ENCODE data around the gene THSD4. TPM values are rescaled to one million over a fixed set of nuclear protein-coding genes. Genes with fewer than 3 reads are reported as not detected.

The THSD4 gene
- total RNA-seq, 2 experiments from 2014 or later = not detected

DNA sequence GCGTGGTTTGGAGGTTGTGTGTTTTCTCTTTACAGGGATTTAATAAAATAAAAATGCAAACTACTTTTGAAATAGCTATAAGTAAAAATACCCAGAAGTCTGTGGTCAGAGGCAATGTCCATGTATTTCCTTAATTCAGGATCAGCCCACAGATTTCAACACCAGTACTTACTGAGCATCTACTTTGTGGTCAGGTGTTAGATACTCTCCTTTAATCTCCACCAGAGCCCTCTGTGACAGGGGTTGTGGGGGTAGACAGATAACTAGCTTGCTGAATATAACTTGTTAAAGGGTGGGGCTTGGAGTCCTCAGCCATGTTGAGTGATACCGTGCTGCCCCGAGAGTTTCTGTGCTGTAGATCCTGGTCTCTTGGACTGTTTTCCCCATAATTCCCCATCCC is 451.0 kb downstream of the THSD4 start:
- Mint-ChIP-seq H3K4me3 (no peak overlapping the region), H3K27me3 (ENCODE audit: low read depth) (peaks cover 5% of the 10 kb centered on the region), H3K4me1 (ENCODE audit: low read depth) (no peaks in the 10 kb centered on the region), H3K27ac (no peak overlapping the region), H3K9me3 (ENCODE audit: insufficient read depth) (no peaks in the 10 kb centered on the region), H3K36me3 (ENCODE audit: low read depth) (no peaks in the 10 kb centered on the region)
- ATAC-seq (no peak), DNase-seq (no peak)
- ChIA-PET POLR2A (no interaction called here), CTCF (no interaction called here)

DNA sequence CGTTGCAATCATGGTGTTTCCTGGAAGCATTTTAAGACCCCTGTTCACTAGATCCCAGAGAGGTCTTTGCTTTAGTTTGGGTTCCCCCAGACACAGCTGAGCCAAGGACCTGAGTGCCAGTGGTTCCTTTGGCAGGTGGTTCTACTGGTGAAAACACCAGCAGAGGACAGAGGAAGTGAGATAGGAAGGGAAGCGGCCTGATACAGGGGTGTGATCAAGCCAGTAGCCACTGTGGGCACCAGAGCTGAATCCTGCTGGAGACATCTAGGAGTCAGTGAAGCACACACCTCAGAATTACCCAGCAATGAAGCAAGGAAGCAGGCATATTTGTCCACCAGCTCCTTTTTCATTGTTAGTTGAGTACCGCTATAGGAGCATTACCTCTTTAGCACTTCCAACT is 451.9 kb downstream of the THSD4 start:
- DNase-seq (no peak), ATAC-seq (no peak)
- ChIA-PET POLR2A (no interaction called here), CTCF (no interaction called here)
- Mint-ChIP-seq H3K27me3 (ENCODE audit: low read depth) (peaks cover 5% of the 10 kb centered on the region), H3K4me3 (no peak overlapping the region), H3K4me1 (ENCODE audit: low read depth) (no peaks in the 10 kb centered on the region), H3K9me3 (ENCODE audit: insufficient read depth) (no peaks in the 10 kb centered on the region), H3K27ac (no peak overlapping the region), H3K36me3 (ENCODE audit: low read depth) (no peaks in the 10 kb centered on the region)

GRCh38 chr15:71568227-71568626 is 453.0 kb downstream of the THSD4 start:
- Mint-ChIP-seq H3K9me3 (ENCODE audit: insufficient read depth) (no peaks in the 10 kb centered on the region), H3K27me3 (ENCODE audit: low read depth) (peaks cover 8% of the 10 kb centered on the region), H3K4me3 (no peak overlapping the region), H3K27ac (no peak overlapping the region), H3K4me1 (ENCODE audit: low read depth) (no peaks in the 10 kb centered on the region), H3K36me3 (ENCODE audit: low read depth) (no peaks in the 10 kb centered on the region)
- ChIA-PET POLR2A (no interaction called here), CTCF (no interaction called here)
- DNase-seq = no peak
- ATAC-seq = no peak

- Mint-ChIP-seq H3K36me3 (ENCODE audit: low read depth) (no peaks in the 10 kb centered on the region), H3K4me3 (no peak overlapping the region), H3K27ac (no peak overlapping the region), H3K4me1 (ENCODE audit: low read depth) (no peaks in the 10 kb centered on the region), H3K27me3 (ENCODE audit: low read depth) (peaks cover 11% of the 10 kb centered on the region), H3K9me3 (ENCODE audit: insufficient read depth) (no peaks in the 10 kb centered on the region)
- no peak for DNase-seq
- ChIA-PET CTCF (no interaction called here), POLR2A (no interaction called here)
- no peak for ATAC-seq
Measured at GRCh38 chr15:71570736-71571135, 455.5 kb downstream of the THSD4 start.

DNA sequence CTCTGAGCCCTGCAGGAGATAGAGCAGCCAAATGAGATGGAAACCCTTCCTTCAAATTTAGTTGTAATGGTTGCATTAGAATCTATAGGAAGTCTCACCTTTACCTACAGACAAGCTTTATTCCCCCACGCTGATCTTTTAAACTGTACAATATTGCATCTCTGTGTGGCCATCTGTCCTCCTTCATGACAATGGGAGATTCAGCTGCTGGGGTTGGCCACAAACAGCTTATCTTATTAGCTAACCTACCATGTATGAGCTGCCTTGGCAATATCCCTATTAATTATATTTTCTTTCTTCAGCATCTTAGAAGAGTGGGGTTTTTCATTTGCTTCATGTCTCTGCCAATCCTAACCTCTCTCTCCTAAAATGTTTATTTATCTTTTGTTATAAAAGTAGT is 456.4 kb downstream of the THSD4 start:
- no peak for DNase-seq
- ATAC-seq = no peak
- Mint-ChIP-seq H3K4me3 (no peak overlapping the region), H3K4me1 (ENCODE audit: low read depth) (no peaks in the 10 kb centered on the region), H3K9me3 (ENCODE audit: insufficient read depth) (no peaks in the 10 kb centered on the region), H3K36me3 (ENCODE audit: low read depth) (no peaks in the 10 kb centered on the region), H3K27ac (no peak overlapping the region), H3K27me3 (ENCODE audit: low read depth) (peaks cover 11% of the 10 kb centered on the region)
- POLR2A ChIA-PET = no interaction called here
- CTCF ChIA-PET = interaction anchor here (1.5 kb wide), 1 partner anchor 34 kb away, joined by 3 read pairs; no protein-coding TSS in a partner anchor

GRCh38 chr15:71572452-71573053 is 457.3 kb downstream of the THSD4 start:
- ChIA-PET POLR2A (no interaction called here), CTCF (interaction anchor here (1.5 kb wide), 1 partner anchor 33 kb away, joined by 3 read pairs; no protein-coding TSS in a partner anchor)
- Mint-ChIP-seq H3K36me3 (ENCODE audit: low read depth) (no peaks in the 10 kb centered on the region), H3K27ac (no peak overlapping the region), H3K27me3 (ENCODE audit: low read depth) (peaks cover 14% of the 10 kb centered on the region), H3K9me3 (ENCODE audit: insufficient read depth) (no peaks in the 10 kb centered on the region), H3K4me1 (ENCODE audit: low read depth) (no peaks in the 10 kb centered on the region), H3K4me3 (no peak overlapping the region)
- DNase-seq (no peak), ATAC-seq (no peak)

- ChIA-PET POLR2A (no interaction called here), CTCF (no interaction called here)
- DNase-seq = no peak
- H3K9me3 Mint-ChIP-seq (ENCODE audit: insufficient read depth) = no peaks in the 10 kb centered on the region
- peaks cover 14% of the 10 kb centered on the region for H3K27me3 Mint-ChIP-seq (ENCODE audit: low read depth)
- no peaks in the 10 kb centered on the region for H3K36me3 Mint-ChIP-seq (ENCODE audit: low read depth)
- no peak for ATAC-seq
- H3K4me1 Mint-ChIP-seq (ENCODE audit: low read depth) = no peaks in the 10 kb centered on the region
- no peak overlapping the region for H3K27ac Mint-ChIP-seq
- no peak overlapping the region for H3K4me3 Mint-ChIP-seq
Measured at GRCh38 chr15:71573599-71573998, 458.3 kb downstream of the THSD4 start.

DNA sequence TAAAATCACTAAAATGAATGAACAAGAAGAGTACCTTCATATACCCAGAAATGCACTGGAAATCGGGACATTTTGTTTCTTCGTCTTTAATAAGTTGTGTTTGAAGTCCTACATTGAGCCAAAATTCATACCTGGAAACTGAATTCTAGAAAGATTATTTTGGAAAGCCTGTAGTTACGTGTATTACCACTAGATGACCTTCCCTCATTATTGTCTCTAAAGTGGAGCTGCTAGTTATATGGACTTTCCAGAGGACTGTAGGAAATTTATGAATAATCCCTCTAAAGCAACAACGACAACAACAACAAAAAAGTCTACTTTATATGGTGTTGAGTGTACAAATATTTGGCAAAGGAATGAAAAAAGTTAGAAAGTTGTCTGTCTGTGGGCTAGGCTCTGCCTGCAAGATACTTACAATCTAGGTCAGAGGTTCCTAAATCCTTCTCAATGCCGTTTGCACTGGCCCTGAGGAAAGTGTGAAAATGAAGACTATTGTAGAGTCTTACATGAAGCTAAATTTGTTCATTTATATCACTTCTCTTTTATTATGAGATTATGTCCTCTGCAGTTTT is 460.3 kb downstream of the THSD4 start:
- H3K4me3 Mint-ChIP-seq = no peak overlapping the region
- ChIA-PET POLR2A (no interaction called here), CTCF (no interaction called here)
- no peaks in the 10 kb centered on the region for H3K9me3 Mint-ChIP-seq (ENCODE audit: insufficient read depth)
- no peak overlapping the region for H3K27ac Mint-ChIP-seq
- ATAC-seq = no peak
- H3K36me3 Mint-ChIP-seq (ENCODE audit: low read depth) = no peaks in the 10 kb centered on the region
- DNase-seq = no peak
- no peaks in the 10 kb centered on the region for H3K4me1 Mint-ChIP-seq (ENCODE audit: low read depth)
- H3K27me3 Mint-ChIP-seq (ENCODE audit: low read depth) = peaks cover 19% of the 10 kb centered on the region

GRCh38 chr15:71577071-71577470 is 461.8 kb downstream of the THSD4 start:
- CTCF ChIA-PET = interaction anchor here (1.1 kb wide), 1 partner anchor 153 kb away, joined by 4 read pairs; no protein-coding TSS in a partner anchor
- no peak for ATAC-seq

GRCh38 chr15:71581398-71581930 is 466.2 kb downstream of the THSD4 start:
- no peak for ATAC-seq
- POLR2A ChIA-PET = no interaction called here
- no peak overlapping the region for H3K27ac Mint-ChIP-seq
- H3K4me1 Mint-ChIP-seq (ENCODE audit: low read depth) = no peaks in the 10 kb centered on the region
- CTCF ChIA-PET = no interaction called here
- peaks cover 14% of the 10 kb centered on the region for H3K27me3 Mint-ChIP-seq (ENCODE audit: low read depth)
- H3K4me3 Mint-ChIP-seq = no peak overlapping the region
- DNase-seq = no peak
- H3K36me3 Mint-ChIP-seq (ENCODE audit: low read depth) = no peaks in the 10 kb centered on the region
- no peaks in the 10 kb centered on the region for H3K9me3 Mint-ChIP-seq (ENCODE audit: insufficient read depth)

More at GRCh38 chr15:71577071-71577470, 461.8 kb downstream of the THSD4 start:
- H3K9me3 Mint-ChIP-seq (ENCODE audit: insufficient read depth) = no peaks in the 10 kb centered on the region
- no peak overlapping the region for H3K27ac Mint-ChIP-seq
- H3K4me3 Mint-ChIP-seq = no peak overlapping the region
- peaks cover 23% of the 10 kb centered on the region for H3K27me3 Mint-ChIP-seq (ENCODE audit: low read depth)
- H3K36me3 Mint-ChIP-seq (ENCODE audit: low read depth) = no peaks in the 10 kb centered on the region
- POLR2A ChIA-PET = no interaction called here
- no peaks in the 10 kb centered on the region for H3K4me1 Mint-ChIP-seq (ENCODE audit: low read depth)
- DNase-seq = no peak

DNA sequence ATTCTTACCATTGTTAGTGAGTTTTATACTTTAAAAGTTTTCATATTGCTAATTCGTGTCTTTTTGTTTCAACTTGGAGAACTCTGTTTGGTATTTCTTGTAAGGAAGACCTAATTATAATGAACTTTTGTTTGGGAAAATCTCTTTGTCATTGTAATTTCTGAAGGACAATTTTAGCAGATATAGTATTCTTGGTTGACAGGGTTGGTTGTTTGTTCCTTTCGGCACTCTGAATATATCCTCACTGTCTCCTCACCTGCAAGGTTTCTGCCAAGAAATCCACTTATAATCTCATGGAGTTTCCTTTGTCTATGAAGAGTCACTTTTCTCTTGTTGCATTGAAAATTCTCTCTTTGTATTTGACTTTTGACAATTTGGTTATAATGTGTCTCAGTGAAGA is 469.9 kb downstream of the THSD4 start:
- no peaks in the 10 kb centered on the region for H3K4me1 Mint-ChIP-seq (ENCODE audit: low read depth)
- H3K27me3 Mint-ChIP-seq (ENCODE audit: low read depth) = peaks cover 8% of the 10 kb centered on the region
- H3K36me3 Mint-ChIP-seq (ENCODE audit: low read depth) = no peaks in the 10 kb centered on the region
- no peaks in the 10 kb centered on the region for H3K9me3 Mint-ChIP-seq (ENCODE audit: insufficient read depth)
- POLR2A ChIA-PET = no interaction called here
- no peak overlapping the region for H3K27ac Mint-ChIP-seq
- H3K4me3 Mint-ChIP-seq = no peak overlapping the region
- ATAC-seq (no peak), DNase-seq (no peak)
- CTCF ChIA-PET = no interaction called here

GRCh38 chr15:71586463-71586862 is 471.2 kb downstream of the THSD4 start:
- ChIA-PET POLR2A (no interaction called here), CTCF (no interaction called here)
- Mint-ChIP-seq H3K27ac (no peak overlapping the region), H3K36me3 (ENCODE audit: low read depth) (no peaks in the 10 kb centered on the region), H3K9me3 (ENCODE audit: insufficient read depth) (no peaks in the 10 kb centered on the region), H3K4me1 (ENCODE audit: low read depth) (no peaks in the 10 kb centered on the region), H3K27me3 (ENCODE audit: low read depth) (peaks cover 4% of the 10 kb centered on the region), H3K4me3 (no peak overlapping the region)
- DNase-seq (no peak), ATAC-seq (no peak)

DNA sequence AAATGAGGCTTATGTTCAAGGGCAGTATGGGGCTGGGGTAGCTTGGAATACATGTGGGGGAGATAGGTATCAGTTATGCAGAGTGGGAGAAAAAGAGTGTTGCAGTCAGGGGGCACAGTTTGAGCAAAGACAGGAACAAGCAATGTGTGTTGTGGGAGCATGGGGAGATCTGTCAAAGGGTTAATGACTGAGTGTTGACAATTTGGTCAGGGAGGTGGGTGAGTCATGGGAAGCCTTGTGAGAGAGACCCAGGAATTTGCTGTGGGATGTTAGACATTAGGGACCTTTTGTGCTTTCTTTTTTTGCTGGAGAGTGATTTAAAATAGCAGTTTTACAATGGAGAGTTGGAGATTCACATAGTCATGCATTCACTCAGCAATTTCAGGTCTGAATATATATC is 473.5 kb downstream of the THSD4 start:
- Mint-ChIP-seq H3K4me1 (ENCODE audit: low read depth) (no peaks in the 10 kb centered on the region), H3K4me3 (no peak overlapping the region), H3K36me3 (ENCODE audit: low read depth) (no peaks in the 10 kb centered on the region), H3K27me3 (ENCODE audit: low read depth) (peaks cover 2% of the 10 kb centered on the region), H3K9me3 (ENCODE audit: insufficient read depth) (no peaks in the 10 kb centered on the region), H3K27ac (no peak overlapping the region)
- POLR2A ChIA-PET = no interaction called here
- DNase-seq (no peak), ATAC-seq (no peak)
- CTCF ChIA-PET = no interaction called here

Data from activated CD8-positive, alpha-beta T cell treated with anti-CD3 and anti-CD28 coated beads, Interleukin-2, amount 10 ng/mL, durations not matched to agents 7 days and 5 days (primary cell).